ENCODE results near the gene TVP23A.
"Not testable (repeated sequence)": the region's sequence is repeated elsewhere in the genome, so short reads cannot be mapped to it uniquely, and the experiment has no call there.

Gene TVP23A

GRCh38 chr16:10752843-10753523 lies 65.6 kb downstream of the TVP23A start:
- no peak overlapping the region for H3K4me3 ChIP-seq (ENCODE audit: low read depth, low read length)

- no peak overlapping the region for H3K4me3 ChIP-seq (ENCODE audit: low read depth, low read length)
Measured at GRCh38 chr16:10751291-10751697, 67.3 kb downstream of the TVP23A start.

- no peak overlapping the region for H3K4me3 ChIP-seq (ENCODE audit: low read depth, low read length)
Measured at GRCh38 chr16:10750793-10751192, 67.8 kb downstream of the TVP23A start.

DNA sequence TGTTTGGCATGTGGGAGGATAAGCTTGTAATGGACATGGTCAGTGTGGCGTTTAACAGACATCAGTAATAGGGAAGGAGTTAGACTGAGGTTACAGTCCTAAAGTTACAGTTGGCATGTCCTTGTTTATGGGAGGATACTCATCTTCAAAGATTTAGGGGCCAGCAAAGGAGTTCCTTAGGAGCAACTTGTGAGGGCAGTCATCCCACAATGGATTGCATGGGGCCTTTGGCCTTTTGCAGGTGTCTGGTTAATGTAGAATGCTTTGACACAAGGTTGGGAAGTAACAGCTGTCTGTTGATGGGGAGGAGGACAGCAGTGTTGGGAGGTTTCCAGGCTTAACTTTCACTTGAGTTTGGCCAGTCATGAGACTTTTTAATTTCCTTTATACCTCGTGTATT lies 72.8 kb downstream of the TVP23A start:
- no peak overlapping the region for H3K4me3 ChIP-seq (ENCODE audit: low read depth, low read length)

- peak overlapping the region; percentile 48 for H3K4me3 ChIP-seq (ENCODE audit: low read depth, low read length)
Measured at GRCh38 chr16:10744370-10745030, 74.1 kb downstream of the TVP23A start.

DNA sequence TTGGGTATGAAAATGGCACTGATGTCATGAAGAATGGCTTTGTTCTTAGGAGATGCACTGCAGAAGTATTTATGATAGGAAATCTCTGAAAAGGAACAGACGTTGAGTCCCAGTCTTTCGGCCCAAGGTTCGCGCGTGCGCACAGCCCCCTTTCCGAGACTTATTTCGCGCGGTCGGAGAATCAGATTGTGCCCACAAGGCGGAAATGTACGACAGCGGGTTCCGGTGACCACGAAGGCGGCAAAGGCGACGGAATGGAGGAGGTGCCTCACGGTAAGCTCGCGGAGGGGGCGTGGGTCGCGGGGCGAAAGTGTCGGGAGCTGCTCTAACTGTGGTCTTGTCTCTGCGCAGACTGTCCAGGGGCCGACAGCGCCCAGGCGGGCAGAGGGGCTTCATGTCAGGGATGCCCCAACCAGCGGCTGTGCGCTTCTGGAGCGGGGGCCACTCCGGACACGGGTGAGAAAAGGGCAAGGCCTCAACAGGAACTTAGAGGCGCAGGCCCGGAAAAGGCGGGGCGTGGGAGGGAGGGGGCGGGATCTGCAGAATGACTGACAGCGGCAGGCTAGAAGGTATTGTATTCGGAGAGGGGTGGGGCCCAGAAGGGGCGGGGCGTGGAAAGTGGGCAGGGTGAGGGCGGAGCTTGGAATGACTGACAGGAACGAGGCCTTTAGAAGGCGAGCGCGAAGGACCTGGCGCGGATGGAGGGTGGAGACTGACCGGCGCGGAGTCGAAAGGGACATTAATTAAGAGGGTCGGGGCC lies 74.8 kb downstream of the TVP23A start, which contains the start of gene NUBP1:
TSS of gene NUBP1 (plus strand) at position 233 of the 760 bp plus-strand sequence. CDS start at position 255, 22 bp downstream.
- H3K4me3 ChIP-seq (ENCODE audit: low read depth, low read length), result peak within 1 kb of the TSS; percentile 83

DNA sequence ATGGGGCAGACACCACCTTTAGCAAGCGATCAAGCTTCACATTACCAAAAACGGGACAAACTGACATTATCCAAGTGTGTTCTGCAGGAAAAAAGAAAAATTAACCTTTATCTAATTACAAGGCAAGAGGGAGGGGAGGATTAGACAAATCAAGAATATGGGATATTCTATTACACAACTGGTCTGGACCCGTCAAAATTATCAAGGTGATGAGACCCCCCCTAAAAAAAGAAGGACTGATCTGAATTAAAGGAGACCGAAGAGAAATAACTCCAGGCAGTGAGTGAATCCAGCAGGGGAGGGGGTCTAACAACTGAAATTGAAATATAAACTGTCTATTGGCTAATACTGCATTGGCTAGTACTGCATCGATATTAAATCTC lies 75.4 kb downstream of the TVP23A start:
- peak overlapping the region; percentile 83 for H3K4me3 ChIP-seq (ENCODE audit: low read depth, low read length)

- no peak overlapping the region for H3K4me3 ChIP-seq (ENCODE audit: low read depth, low read length)
Measured at GRCh38 chr16:10741844-10742243, 76.8 kb downstream of the TVP23A start.

DNA sequence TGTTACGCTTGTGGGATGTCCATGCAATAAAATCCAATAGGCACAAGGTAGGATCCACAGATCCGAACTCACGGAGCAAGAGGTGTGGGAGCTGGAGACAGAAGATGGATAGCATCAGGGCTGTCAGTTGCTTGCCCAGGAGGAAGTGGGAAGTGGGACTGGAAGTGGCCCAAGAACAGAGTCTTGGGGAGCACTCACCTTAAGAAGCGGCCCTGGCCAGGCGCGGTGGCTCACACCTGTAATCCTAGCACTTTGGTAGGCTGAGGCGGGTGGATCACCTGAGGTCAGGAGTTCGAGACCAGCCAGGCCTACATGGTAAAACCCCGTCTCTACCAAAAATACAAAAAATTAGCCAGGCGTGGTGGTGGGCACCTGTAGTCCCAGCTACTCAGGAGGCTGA lies 77.3 kb downstream of the TVP23A start:
- not testable (repeated sequence) for H3K4me3 ChIP-seq (ENCODE audit: low read depth, low read length)

DNA sequence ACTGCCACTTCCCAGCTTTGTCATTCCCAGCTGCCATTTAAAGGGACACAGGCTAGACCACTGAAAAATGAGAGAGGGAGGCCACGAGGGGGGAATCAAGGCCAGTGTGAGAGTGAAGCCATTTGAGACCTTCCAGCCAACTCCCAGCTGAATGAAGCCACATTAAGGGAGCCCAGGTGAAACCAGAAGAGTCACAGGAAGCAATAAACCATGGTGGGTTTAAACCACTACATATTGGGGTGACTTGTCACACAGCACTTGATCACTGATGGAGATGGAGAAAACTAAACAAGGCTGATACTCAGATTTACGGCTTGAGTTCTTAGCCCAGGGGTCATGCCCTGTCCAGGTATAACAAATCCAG lies 77.8 kb downstream of the TVP23A start:
- no peak overlapping the region for H3K4me3 ChIP-seq (ENCODE audit: low read depth, low read length)

DNA sequence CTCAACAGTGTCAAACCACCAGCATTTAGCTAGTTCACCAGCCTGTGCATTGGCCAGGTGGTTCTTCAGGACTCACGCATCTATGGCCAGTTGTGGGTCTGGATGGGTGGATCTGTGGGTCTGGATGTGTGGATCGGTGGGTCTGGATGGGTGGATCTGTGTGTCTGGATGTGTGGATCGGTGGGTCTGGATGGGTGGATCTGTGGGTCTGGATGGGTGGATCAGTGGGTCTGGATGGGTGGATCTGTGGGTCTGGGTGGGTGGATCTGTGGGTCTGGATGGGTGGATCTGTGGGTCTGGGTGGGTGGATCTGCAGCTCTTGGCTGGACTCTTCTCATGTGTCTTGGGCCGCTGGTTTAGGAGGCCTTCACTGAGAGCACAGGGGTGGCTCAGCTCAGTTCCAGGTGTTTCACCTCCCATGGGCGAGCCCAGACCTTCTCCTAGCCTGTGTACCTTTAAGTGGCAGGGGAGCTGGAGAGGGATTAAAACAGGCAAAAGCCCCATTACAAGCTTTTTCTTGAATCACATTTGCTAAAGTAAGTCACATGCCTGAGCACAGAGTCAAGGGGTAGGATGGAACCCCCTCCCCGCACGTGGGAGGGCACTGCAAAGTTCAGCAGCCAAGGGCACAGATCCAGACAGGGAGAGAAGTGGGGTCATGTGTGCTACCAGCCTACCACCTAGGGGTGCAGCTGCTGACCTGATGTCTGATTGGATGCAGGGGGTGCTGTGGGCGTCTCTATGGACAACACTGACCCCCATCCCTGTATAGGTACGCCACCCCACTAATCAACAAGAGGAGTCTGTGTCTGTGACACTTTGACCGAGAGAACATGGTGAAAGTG lies 78.4 kb downstream of the TVP23A start:
- no peak overlapping the region for H3K4me3 ChIP-seq (ENCODE audit: low read depth, low read length)

DNA sequence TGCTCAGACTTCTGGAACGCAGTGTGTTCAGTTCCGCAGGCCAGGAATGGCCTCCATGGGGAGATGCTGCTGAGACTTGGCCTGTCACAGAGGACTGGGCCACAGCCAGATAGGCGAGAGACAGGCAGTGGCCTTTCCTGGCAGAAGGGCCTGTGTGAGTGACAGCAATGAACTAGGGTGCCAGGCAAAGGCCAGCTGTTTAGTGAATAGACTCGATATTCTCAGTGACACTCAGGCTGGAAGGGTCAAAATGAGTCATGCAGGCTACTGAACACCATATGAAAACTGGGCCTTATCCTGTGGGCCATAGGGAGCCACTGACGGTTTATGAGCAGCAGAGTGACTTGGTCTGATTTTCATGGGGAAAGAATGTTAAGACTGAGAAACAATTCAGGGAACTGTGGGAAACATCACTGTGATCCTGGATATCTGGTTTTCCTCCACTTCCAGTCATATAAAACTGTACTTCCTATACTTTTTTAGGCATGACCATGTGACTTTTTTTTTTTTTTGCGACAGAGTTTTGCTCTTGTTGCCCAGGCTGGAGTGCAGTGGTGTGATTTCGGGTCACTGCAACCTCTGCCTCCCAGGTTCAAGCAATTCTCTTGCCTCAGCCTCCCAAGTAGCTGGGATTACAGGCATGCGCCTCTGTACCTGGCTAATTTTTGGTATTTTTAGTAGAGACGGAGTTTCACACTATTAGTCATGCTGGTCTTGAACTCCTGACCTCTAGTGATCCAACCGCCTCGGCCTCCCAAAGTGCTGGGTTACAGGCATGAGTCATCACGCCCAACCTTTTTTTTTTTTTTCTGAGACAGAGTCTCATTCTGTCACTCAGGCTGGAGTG lies 80.1 kb downstream of the TVP23A start:
- no peak overlapping the region for H3K4me3 ChIP-seq (ENCODE audit: low read depth, low read length)

- no peak overlapping the region for H3K4me3 ChIP-seq (ENCODE audit: low read depth, low read length)
Measured at GRCh38 chr16:10737068-10737625, 81.4 kb downstream of the TVP23A start.

GRCh38 chr16:10731790-10732189 lies 86.8 kb downstream of the TVP23A start:
- H3K4me3 ChIP-seq (ENCODE audit: low read depth, low read length), result no peak overlapping the region

GRCh38 chr16:10729104-10730048 lies 89.2 kb downstream of the TVP23A start:
- H3K4me3 ChIP-seq (ENCODE audit: low read depth, low read length), result no peak overlapping the region

- H3K4me3 ChIP-seq (ENCODE audit: low read depth, low read length), result no peak overlapping the region
Measured at GRCh38 chr16:10728003-10728887, 90.3 kb downstream of the TVP23A start.
